ENCODE measurements around the gene HABP4.

HABP4 gene

DNA sequence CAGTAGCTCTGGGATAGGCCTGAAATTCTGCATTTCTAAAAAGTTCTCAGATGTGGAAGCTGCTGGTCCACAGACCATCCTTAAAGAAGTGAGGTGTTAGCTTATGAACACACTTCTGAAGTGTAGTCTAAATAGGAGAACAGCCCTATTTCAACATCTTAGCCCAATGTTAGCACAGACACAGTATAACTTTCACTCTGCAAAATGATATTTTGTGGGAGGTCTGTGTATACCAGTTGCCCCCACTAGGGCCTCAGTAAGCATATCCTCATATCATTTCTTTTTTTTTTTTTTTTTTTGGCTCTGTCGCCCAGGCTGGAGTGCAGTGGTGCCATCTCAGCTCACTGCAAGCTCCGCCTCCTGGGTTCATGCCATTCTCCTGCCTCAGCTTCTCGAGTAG is 7.5 kb upstream of the HABP4 start:
- DNase-seq (ENCODE audit: low read depth) = no peak
- no peak overlapping the region for H3K4me3 ChIP-seq (ENCODE audit: low read depth, low read length)
- no peak for TF ChIP-seq CTCF (IDR thresholded peaks at IDR 0.05; ENCODE audit: low read depth, low read length, missing control alignments)

- H3K4me3 ChIP-seq (ENCODE audit: low read depth, low read length) = no peak overlapping the region
- TF ChIP-seq CTCF (IDR thresholded peaks at IDR 0.05; ENCODE audit: low read depth, low read length, missing control alignments) = no peak
- no peak for DNase-seq (ENCODE audit: low read depth)
Observed at GRCh38 chr9:96447406-96447805, 2.6 kb upstream of the HABP4 start.

- no peak overlapping the region for H3K4me3 ChIP-seq (ENCODE audit: low read depth, low read length)
- no peak for DNase-seq (ENCODE audit: low read depth)
- TF ChIP-seq CTCF (IDR thresholded peaks at IDR 0.05; ENCODE audit: low read depth, low read length, missing control alignments) = no peak
Observed at GRCh38 chr9:96448546-96449170, 1.3 kb upstream of the HABP4 start.

DNA sequence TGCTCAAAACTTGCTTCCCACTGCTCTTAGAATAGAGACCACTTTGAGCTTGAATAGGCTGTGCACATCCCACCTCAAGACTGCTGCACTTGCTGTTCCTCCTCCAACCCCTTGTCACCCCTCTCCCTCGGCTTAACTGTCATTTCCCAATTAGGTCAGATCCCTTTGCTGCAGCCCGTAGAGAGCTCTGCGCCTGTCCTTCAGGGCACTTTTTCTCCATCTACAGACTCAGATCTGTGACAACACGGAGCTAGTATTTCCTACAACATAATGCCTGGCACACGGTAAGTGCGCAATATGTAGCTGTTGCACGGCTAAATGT is 485 bp upstream of the HABP4 start:
- peak overlapping the region; percentile 42 for H3K4me3 ChIP-seq (ENCODE audit: low read depth, low read length)
- TF ChIP-seq CTCF (IDR thresholded peaks at IDR 0.05; ENCODE audit: low read depth, low read length, missing control alignments) = no peak
- no peak for DNase-seq (ENCODE audit: low read depth)

- no peak for DNase-seq (ENCODE audit: low read depth)
- peak overlapping the region; percentile 86 for H3K4me3 ChIP-seq (ENCODE audit: low read depth, low read length)
- no peak for TF ChIP-seq CTCF (IDR thresholded peaks at IDR 0.05; ENCODE audit: low read depth, low read length, missing control alignments)
Observed at GRCh38 chr9:96450613-96451528, 902 bp downstream of the HABP4 start.

DNA sequence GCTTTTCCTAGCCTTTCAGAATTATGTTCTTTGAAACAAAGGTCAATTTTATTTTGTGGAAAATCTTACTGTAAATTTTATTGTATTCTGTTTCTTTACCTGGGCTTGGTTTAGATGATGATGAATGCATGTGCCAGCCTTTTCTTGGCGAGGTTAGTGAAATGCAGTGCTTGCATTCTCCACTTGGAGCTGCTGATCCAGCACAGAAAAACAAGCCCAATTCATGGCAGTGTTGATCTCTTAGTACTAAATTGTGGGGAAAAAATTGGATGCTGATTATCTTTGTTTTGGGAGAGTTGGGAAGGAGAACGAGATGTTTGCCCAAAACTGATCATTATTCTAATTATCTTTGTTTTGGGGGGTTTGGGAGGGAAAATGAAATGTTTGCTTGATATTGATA is 3.7 kb downstream of the HABP4 start:
- no peak for DNase-seq (ENCODE audit: low read depth)
- TF ChIP-seq CTCF (IDR thresholded peaks at IDR 0.05; ENCODE audit: low read depth, low read length, missing control alignments) = peak; percentile 37
- H3K4me3 ChIP-seq (ENCODE audit: low read depth, low read length) = no peak overlapping the region

All from GM12864 (cell line).